Ascending aorta (tissue), 2 donors: ENCODE results near the gene HSPA9. TPM values are rescaled to one million over a fixed set of nuclear protein-coding genes. Genes with fewer than 3 reads are reported as not detected.

Experiments
- DNase-seq, 2 donors: peaks; one replicate each; pipeline ENCODE4 v3.0.0-alpha.2; 2019; ENCODE audit warnings: low spot score in 2 of 2
- H3K27ac ChIP-seq, 2 donors: fragments of 200-600 bp; sonication (generic); one replicate each; pipeline ENCODE4 v1.5.1; 2016 to 2017; ENCODE audit warnings: mild to moderate bottlenecking in 1 of 2
- H3K27me3 ChIP-seq: fragments of 200-600 bp; sonication (generic); one replicate; pipeline ENCODE4 v1.5.1; 2017
- H3K36me3 ChIP-seq, 2 donors: fragments of 200-600 bp; sonication (generic); one replicate each; pipeline ENCODE4 v1.5.1; 2016
- H3K4me1 ChIP-seq, 2 donors: fragments of 200-600 bp; sonication (generic); one replicate each; pipeline ENCODE4 v1.5.1; 2016 to 2017; ENCODE audit warnings: mild to moderate bottlenecking in 1 of 2
- H3K4me3 ChIP-seq, 2 donors: fragments of 200-600 bp; sonication (generic); one replicate each; pipeline ENCODE4 v1.5.1; 2016 to 2017; ENCODE audit warnings: mild to moderate bottlenecking in 1 of 2
- H3K9me3 ChIP-seq, 2 donors: fragments of 200-600 bp; sonication (generic); one replicate each; pipeline ENCODE4 v1.5.1; 2016
- intact Hi-C: fragments of 100-400 bp; cut with DNase I; formaldehyde crosslinking; loops from one replicate; pipeline ENCODE4 v1.15.1; 2023
- total RNA-seq: library from RNA; depleted of rRNA; stranded (reverse); fragments of >200 nt; gene quantifications from one replicate; pipeline ENCODE4 v1.1.0, GENCODE V29; 2016
- TF ChIP-seq, protein P1 (sequence below), 3 experiments: fragments of 200-600 bp in 2 of 3; fragments of 450-650 bp in 1 of 3; sonication (generic) in 2 of 3; IDR thresholded peaks; one replicate each; pipeline ENCODE4 v1.5.1; 2016 to 2019; ENCODE audit warnings: antibody characterized with exemption in 3 of 3, mild to moderate bottlenecking in 1 of 3, moderate library complexity in 1 of 3

The HSPA9 gene
- total RNA-seq, 1 donor from 2014 or later: 75.5 TPM

DNA sequence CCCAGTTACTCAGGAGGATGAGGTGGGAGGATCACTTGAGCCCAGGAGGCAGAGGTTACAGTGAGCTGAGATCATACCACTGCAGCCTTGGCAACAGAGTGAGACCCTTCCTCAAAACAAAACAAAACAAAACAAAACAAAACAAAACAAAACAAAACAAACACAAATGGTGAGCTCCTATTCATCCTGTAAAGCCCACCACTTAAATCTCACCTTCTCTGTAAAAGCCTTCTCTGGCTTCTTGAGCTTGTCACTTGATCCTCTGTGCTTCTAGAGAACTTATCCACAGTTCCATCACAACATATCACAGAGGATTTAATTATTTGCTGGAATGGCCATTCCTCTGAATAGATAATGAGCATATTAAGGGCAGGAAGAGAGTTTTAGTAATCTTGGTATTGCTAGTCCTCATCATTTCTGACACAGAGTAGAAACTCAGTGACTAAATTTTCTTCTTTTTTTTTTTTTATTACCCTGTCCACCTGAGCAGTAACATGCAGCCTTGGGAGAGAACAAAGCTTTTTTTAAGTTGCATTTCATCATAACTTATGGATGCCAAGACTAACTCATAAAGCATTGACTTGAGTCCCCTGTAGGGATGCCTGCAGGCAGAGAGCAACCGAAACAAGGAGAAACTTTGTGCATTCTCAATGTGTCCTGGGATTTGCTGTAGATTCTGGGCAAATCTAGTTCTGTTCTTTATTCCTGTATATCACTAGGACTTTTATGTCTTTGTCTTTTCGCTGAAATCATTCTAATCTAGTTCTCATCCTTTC is 13.0 kb upstream of the HSPA9 start:
- Histone ChIP-seq H3K36me3 (no peaks in the 10 kb centered on the region), H3K4me3 (no peak overlapping the region), H3K27ac (no peak overlapping the region), H3K4me1 (no peaks in the 10 kb centered on the region), H3K9me3 (no peaks in the 10 kb centered on the region), H3K27me3 (no peaks in the 10 kb centered on the region)
- intact Hi-C loops: no loop called here
- TF ChIP-seq, protein P1, sequence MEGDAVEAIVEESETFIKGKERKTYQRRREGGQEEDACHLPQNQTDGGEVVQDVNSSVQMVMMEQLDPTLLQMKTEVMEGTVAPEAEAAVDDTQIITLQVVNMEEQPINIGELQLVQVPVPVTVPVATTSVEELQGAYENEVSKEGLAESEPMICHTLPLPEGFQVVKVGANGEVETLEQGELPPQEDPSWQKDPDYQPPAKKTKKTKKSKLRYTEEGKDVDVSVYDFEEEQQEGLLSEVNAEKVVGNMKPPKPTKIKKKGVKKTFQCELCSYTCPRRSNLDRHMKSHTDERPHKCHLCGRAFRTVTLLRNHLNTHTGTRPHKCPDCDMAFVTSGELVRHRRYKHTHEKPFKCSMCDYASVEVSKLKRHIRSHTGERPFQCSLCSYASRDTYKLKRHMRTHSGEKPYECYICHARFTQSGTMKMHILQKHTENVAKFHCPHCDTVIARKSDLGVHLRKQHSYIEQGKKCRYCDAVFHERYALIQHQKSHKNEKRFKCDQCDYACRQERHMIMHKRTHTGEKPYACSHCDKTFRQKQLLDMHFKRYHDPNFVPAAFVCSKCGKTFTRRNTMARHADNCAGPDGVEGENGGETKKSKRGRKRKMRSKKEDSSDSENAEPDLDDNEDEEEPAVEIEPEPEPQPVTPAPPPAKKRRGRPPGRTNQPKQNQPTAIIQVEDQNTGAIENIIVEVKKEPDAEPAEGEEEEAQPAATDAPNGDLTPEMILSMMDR (IDR thresholded peaks at IDR 0.05): no peak
- DNase-seq: no peak

DNA sequence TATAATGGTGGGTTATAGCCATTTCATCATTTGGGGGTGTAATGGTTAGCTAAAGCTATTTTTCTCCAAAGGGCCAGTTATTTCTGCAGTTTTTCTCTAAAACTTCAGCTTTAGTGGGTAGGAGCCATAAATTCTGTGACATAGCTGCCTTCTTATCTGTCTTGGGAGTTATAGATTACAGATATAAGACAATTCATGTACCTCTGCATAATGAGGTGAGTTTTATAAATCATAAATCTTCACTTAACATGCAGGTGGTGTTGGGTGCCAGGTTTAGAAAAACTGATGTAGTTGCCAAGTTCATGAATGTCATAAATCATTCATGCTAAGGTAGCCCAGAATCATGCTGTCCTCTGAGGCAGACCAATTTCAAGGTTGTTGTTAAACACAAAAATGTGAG is 10.0 kb upstream of the HSPA9 start:
- Histone ChIP-seq H3K27me3 (no peaks in the 10 kb centered on the region), H3K9me3 (no peaks in the 10 kb centered on the region), H3K36me3 (no peaks in the 10 kb centered on the region), H3K27ac (no peak overlapping the region), H3K4me1 (no peaks in the 10 kb centered on the region), H3K4me3 (no peak overlapping the region)
- intact Hi-C loops: no loop called here
- TF ChIP-seq, protein P1 (IDR thresholded peaks at IDR 0.05): no peak
- no peak for DNase-seq

DNA sequence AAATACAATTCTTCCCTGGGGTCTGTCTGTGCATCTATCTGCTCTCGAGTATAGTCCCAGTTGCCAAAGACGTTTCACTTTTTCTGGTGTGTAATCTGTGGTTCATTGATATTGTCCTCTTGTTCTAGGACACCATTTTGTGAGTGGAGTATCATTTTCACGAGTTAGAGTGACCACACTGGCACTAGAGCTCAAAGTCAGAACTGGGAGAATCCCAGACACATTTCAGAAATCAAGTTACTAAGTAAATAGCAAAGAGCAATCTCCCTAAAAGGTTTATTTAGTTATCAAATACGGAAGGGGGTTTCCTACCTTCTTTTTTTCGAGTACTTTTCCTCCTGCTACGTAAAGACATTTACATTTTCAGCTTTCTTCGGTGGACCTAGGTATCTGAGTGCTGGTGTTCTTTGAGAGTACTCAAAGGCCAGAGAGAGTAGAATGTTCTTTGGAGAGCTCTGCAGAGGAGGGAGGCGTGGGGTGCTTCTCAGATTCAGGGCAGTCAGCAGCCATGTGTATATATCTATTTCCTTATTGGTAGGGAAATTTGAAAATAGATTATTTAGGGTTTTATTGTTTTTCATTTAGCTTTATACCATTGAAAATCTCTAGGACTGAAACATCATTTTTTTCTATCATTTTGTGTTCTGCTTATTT is 8.9 kb upstream of the HSPA9 start:
- Histone ChIP-seq H3K9me3 (no peaks in the 10 kb centered on the region), H3K27me3 (no peaks in the 10 kb centered on the region), H3K4me3 (no peak overlapping the region), H3K36me3 (no peaks in the 10 kb centered on the region), H3K4me1 (no peaks in the 10 kb centered on the region), H3K27ac (no peak overlapping the region)
- TF ChIP-seq, protein P1 (IDR thresholded peaks at IDR 0.05): no peak
- intact Hi-C loops: no loop called here
- DNase-seq: no peak

DNA sequence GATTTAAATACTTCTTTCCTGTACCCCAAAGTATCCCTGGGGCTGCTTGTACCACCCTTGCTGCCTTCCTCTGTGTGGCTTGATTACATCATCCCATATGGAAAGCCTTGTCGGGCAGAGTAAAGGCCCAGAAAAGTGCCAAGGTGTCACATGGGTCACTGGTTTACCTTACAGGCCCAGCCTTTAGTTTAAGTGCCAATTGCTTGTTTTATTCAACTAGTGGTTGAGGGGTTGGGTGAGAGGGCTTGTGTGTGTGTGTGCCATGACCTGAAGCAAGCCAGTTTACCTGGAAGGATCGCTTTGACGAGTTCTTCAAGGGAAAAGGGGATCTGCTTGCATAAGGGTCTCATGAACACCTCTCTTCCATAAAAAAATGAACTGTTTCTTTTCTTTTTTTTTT is 7.8 kb upstream of the HSPA9 start:
- intact Hi-C loops: no loop called here
- no peaks in the 10 kb centered on the region for H3K4me1 ChIP-seq
- TF ChIP-seq, protein P1 (IDR thresholded peaks at IDR 0.05): no peak
- H3K4me3 ChIP-seq: no peak overlapping the region
- H3K9me3 ChIP-seq: no peaks in the 10 kb centered on the region
- no peak for DNase-seq
- H3K27me3 ChIP-seq: no peaks in the 10 kb centered on the region
- no peak overlapping the region for H3K27ac ChIP-seq
- no peaks in the 10 kb centered on the region for H3K36me3 ChIP-seq

DNA sequence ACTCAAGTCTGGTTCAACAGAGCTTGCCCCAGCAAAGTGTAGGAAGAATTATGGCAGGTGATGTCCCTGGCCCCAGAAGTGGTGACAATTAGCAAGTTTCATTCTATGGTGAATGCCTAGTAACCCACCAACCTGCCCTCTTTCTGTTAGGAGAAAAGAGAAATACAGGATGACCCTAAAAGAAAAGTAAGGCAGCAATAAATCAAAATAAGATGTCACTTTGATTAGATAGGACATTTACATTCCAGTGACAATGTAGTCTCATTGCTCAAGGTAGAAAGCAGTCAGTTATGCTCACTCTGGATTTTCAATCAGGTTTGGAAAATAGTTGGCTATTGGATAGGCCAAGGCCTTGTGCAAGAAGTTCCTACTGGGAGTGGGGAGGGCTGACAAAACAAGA is 5.6 kb upstream of the HSPA9 start:
- TF ChIP-seq, protein P1 (IDR thresholded peaks at IDR 0.05): no peak
- no peak overlapping the region for H3K4me3 ChIP-seq
- H3K9me3 ChIP-seq: no peaks in the 10 kb centered on the region
- no peaks in the 10 kb centered on the region for H3K36me3 ChIP-seq
- peaks cover 0 to 2% of the 10 kb centered on the region in 2 donors for H3K4me1 ChIP-seq
- intact Hi-C loops: no loop called here
- no peak for DNase-seq
- no peak overlapping the region for H3K27ac ChIP-seq
- no peaks in the 10 kb centered on the region for H3K27me3 ChIP-seq
